ENCODE data around the gene TXNDC2.

The TXNDC2 gene

DNA sequence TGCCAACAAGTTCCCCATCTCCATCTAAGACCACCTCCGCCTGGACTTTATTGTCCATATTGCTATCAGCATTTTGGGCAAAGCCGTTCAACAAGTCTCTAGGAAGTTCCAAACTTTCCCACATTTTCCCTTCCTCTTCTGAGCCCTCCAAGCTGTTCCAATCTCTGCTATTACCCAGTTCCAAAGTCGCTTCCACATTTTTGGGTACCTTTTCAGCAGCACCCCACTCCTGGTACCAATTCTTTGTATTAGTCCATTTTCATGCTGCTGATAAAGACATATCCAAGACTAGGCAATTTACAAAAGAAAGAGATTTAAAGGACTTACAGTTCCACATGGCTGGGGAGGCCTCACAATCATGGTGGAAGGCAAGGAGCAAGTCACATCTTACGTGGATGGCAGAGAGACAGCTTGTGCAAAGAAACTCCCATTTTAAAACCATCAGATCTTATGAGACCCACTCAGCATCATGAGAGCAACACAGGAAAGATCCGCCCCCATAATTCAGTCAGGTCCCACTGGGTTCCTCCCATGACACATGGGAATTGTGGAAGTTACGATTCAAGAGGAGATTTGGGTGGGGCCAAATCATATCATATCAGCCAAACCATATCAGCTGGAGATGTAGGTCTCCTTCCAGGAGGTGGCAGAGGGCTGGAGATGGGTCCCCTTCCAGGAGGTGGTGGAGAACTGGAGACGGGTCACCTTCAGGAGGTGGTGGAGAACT, 19.8 kb upstream of the TXNDC2 start:
- Histone ChIP-seq H3K79me1 (ENCODE audit: low read depth, low read length) (no peaks in the 10 kb centered on the region), H2BK120ac (ENCODE audit: low read depth, low read length) (no peak overlapping the region), H3K9ac (ENCODE audit: low read depth, low read length, poor library complexity) (no peak overlapping the region), H3K23ac (ENCODE audit: low read depth, low read length, poor library complexity) (no peak overlapping the region), H3K18ac (ENCODE audit: low read length) (no peak overlapping the region), H2BK12ac (ENCODE audit: low read length) (no peak overlapping the region), H2BK15ac (ENCODE audit: low read length) (no peak overlapping the region), H3K4me1 (ENCODE audit: control insufficient read depth in 2 of 2, insufficient read depth in 1 of 2, low read depth in 1 of 2, low read length in 2 of 2) (peaks cover 6 to 25% of the 10 kb centered on the region in 2 donors), H2BK5ac (ENCODE audit: low read length) (no peak overlapping the region), H4K8ac (ENCODE audit: low read depth, low read length) (no peak overlapping the region), H3K9me3 (replicated peaks in 1 of 2; ENCODE audit: control insufficient read depth in 2 of 2, insufficient read depth in 1 of 2, low read depth in 1 of 2, low read length in 2 of 2) (peaks cover 6 to 18% of the 10 kb centered on the region in 2 donors), H2AFZ (ENCODE audit: low read length) (no peak overlapping the region), H3K4me3 (ENCODE audit: low read length in 2 of 2) (no peak overlapping the region), H3K27me3 (ENCODE audit: control insufficient read depth in 3 of 3, insufficient read depth in 3 of 3, low read depth in 1 of 3, low read length in 3 of 3) (no peaks in the 10 kb centered on the region), H3K14ac (ENCODE audit: low read length) (no peak overlapping the region), H3K27ac (replicated peaks; ENCODE audit: low read length) (no peak overlapping the region), H2AK5ac (ENCODE audit: low read depth, low read length) (no peak overlapping the region), H3K4me2 (ENCODE audit: insufficient read depth, low read length, poor library complexity, severe bottlenecking) (no peak overlapping the region), H3K4ac (ENCODE audit: low read length) (no peak overlapping the region), H3K36me3 (replicated peaks in 1 of 2; ENCODE audit: control insufficient read depth in 2 of 2, insufficient read depth in 2 of 2, low read length in 2 of 2) (peaks cover 0 to under 1% of the 10 kb centered on the region in 2 donors), H4K91ac (ENCODE audit: low read depth, low read length, poor library complexity) (no peak overlapping the region)
- WGBS, 2 donors (ENCODE audit: extremely low coverage in 2 of 2, insufficient read length in 2 of 2, insufficient replicate concordance in 1 of 2), result no CpG with 5 or more reads among the region's 7 CpGs
- DNase-seq (ENCODE audit: low spot score), result no peak

DNA sequence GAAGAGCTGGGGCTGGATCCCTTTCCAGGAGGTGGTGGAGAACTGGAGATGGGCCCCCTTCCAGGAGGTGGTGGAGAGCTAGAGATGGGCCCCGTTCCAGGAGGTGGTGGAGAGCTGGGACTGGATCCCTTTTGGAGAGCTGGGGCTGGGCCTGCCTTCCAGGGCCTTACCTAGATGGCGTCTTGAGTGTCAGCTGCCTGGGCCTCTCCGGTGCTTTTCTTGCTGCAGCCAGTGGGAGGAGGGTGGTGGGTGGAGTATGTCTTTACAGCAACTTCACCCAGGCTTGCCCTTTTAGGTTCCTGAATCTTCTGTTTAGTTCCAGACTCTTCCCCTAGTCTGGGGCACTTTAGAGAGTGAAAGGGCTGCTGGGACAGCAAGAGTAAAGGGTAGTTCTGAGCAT, 19.1 kb upstream of the TXNDC2 start:
- Histone ChIP-seq H3K4me1 (ENCODE audit: control insufficient read depth in 2 of 2, insufficient read depth in 1 of 2, low read depth in 1 of 2, low read length in 2 of 2) (peaks cover 6 to 27% of the 10 kb centered on the region in 2 donors), H3K36me3 (replicated peaks in 1 of 2; ENCODE audit: control insufficient read depth in 2 of 2, insufficient read depth in 2 of 2, low read length in 2 of 2) (no peaks in the 10 kb centered on the region), H3K27ac (replicated peaks; ENCODE audit: low read length) (no peak overlapping the region), H4K8ac (ENCODE audit: low read depth, low read length) (no peak overlapping the region), H2BK5ac (ENCODE audit: low read length) (no peak overlapping the region), H3K79me1 (ENCODE audit: low read depth, low read length) (no peaks in the 10 kb centered on the region), H3K27me3 (ENCODE audit: control insufficient read depth in 3 of 3, insufficient read depth in 3 of 3, low read depth in 1 of 3, low read length in 3 of 3) (no peaks in the 10 kb centered on the region), H2AK5ac (ENCODE audit: low read depth, low read length) (no peak overlapping the region), H3K9me3 (replicated peaks in 1 of 2; ENCODE audit: control insufficient read depth in 2 of 2, insufficient read depth in 1 of 2, low read depth in 1 of 2, low read length in 2 of 2) (peaks cover 6 to 18% of the 10 kb centered on the region in 2 donors), H3K9ac (ENCODE audit: low read depth, low read length, poor library complexity) (no peak overlapping the region), H4K91ac (ENCODE audit: low read depth, low read length, poor library complexity) (no peak overlapping the region), H3K4me2 (ENCODE audit: insufficient read depth, low read length, poor library complexity, severe bottlenecking) (no peak overlapping the region), H2AFZ (ENCODE audit: low read length) (no peak overlapping the region), H3K4ac (ENCODE audit: low read length) (no peak overlapping the region), H3K4me3 (ENCODE audit: low read length in 2 of 2) (no peak overlapping the region), H3K14ac (ENCODE audit: low read length) (no peak overlapping the region), H3K23ac (ENCODE audit: low read depth, low read length, poor library complexity) (no peak overlapping the region), H2BK12ac (ENCODE audit: low read length) (no peak overlapping the region), H3K18ac (ENCODE audit: low read length) (no peak overlapping the region), H2BK15ac (ENCODE audit: low read length) (no peak overlapping the region), H2BK120ac (ENCODE audit: low read depth, low read length) (no peak overlapping the region)
- WGBS, 2 donors (ENCODE audit: extremely low coverage in 2 of 2, insufficient read length in 2 of 2, insufficient replicate concordance in 1 of 2), result no CpG with 5 or more reads among the region's 3 CpGs
- no peak for DNase-seq (ENCODE audit: low spot score)

DNA sequence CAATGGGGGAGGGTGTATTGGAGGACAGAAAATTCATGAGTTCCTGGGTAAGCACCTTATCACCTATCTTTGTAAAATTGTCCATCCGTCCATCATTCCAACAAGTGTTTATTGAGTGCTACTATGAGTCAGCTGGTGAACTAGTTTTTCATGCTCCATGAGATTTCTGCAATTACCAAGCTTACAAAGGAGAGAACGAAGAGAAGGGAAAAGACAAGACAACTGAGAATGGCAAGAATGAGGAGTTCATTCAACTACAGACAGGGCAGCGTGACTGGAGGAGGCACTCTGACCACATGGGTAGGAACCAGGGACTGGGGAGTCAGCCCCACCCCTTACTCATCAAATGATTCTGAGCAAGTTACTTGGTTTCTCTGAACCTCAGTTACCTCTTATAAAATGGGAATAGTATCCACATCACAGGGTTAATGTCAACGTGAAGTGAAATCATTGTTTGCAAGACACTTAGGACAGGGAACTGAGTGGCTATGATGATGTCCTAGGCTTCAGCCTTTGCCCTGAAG, 18.6 kb upstream of the TXNDC2 start:
- no peak overlapping the region for H3K4me3 ChIP-seq (ENCODE audit: low read length in 2 of 2)
- H2BK5ac ChIP-seq (ENCODE audit: low read length), result no peak overlapping the region
- H3K4ac ChIP-seq (ENCODE audit: low read length), result no peak overlapping the region
- H3K27ac ChIP-seq (replicated peaks; ENCODE audit: low read length), result no peak overlapping the region
- H2AFZ ChIP-seq (ENCODE audit: low read length), result no peak overlapping the region
- no peak overlapping the region for H4K91ac ChIP-seq (ENCODE audit: low read depth, low read length, poor library complexity)
- H2BK12ac ChIP-seq (ENCODE audit: low read length), result no peak overlapping the region
- H3K36me3 ChIP-seq (replicated peaks in 1 of 2; ENCODE audit: control insufficient read depth in 2 of 2, insufficient read depth in 2 of 2, low read length in 2 of 2), result no peaks in the 10 kb centered on the region
- DNase-seq (ENCODE audit: low spot score), result no peak
- no peak overlapping the region for H2BK120ac ChIP-seq (ENCODE audit: low read depth, low read length)
- peaks cover 6 to 18% of the 10 kb centered on the region in 2 donors for H3K9me3 ChIP-seq (replicated peaks in 1 of 2; ENCODE audit: control insufficient read depth in 2 of 2, insufficient read depth in 1 of 2, low read depth in 1 of 2, low read length in 2 of 2)
- no peak overlapping the region for H3K18ac ChIP-seq (ENCODE audit: low read length)
- H3K4me1 ChIP-seq (ENCODE audit: control insufficient read depth in 2 of 2, insufficient read depth in 1 of 2, low read depth in 1 of 2, low read length in 2 of 2), result peaks cover 6 to 25% of the 10 kb centered on the region in 2 donors
- H3K14ac ChIP-seq (ENCODE audit: low read length), result no peak overlapping the region
- no CpG with 5 or more reads among the region's 4 CpGs for WGBS, 2 donors (ENCODE audit: extremely low coverage in 2 of 2, insufficient read length in 2 of 2, insufficient replicate concordance in 1 of 2)
- H3K4me2 ChIP-seq (ENCODE audit: insufficient read depth, low read length, poor library complexity, severe bottlenecking), result no peak overlapping the region
- H3K27me3 ChIP-seq (ENCODE audit: control insufficient read depth in 3 of 3, insufficient read depth in 3 of 3, low read depth in 1 of 3, low read length in 3 of 3), result no peaks in the 10 kb centered on the region
- no peak overlapping the region for H2AK5ac ChIP-seq (ENCODE audit: low read depth, low read length)
- H4K8ac ChIP-seq (ENCODE audit: low read depth, low read length), result no peak overlapping the region
- H3K23ac ChIP-seq (ENCODE audit: low read depth, low read length, poor library complexity), result no peak overlapping the region
- no peaks in the 10 kb centered on the region for H3K79me1 ChIP-seq (ENCODE audit: low read depth, low read length)
- no peak overlapping the region for H3K9ac ChIP-seq (ENCODE audit: low read depth, low read length, poor library complexity)
- H2BK15ac ChIP-seq (ENCODE audit: low read length), result no peak overlapping the region

DNA sequence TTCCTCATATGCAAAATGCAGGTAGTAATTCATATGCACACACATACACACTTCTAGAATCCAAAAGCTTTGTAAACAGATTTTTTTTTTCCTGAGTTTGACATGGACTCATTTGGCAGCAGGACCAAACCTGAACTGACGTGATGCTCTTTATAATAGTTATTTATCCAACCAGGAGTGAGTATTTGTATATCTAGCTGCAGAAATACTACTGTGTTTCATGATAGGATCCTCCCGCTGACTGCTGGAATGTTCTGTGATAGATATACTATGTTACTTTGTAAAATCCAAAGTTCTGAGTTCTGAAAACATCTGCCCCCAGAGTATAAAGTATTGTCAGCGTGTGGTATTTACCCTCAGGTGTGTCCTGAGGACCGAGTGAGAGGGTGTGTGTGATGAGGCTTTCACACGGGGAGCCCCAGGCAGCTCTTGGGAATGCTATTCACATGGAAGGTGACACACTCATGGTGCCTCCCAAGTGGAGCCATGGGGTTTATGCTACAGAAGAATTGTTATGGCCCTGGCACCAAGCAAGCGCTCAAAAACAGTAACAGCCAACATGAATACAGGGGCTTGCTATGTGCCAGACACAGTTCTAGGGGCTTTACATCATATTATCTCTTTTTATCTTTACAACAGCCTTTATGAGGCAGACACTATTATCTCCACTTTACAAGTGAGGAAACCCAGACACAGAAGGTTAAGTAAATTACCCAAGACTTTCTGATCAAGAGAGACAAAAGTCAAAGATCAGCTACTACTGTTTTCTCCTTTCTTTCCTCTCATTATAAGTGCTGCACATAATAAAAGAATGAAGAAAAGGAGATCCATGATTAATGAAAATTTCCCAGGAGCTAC, 16.7 kb upstream of the TXNDC2 start:
- H4K91ac ChIP-seq (ENCODE audit: low read depth, low read length, poor library complexity), result no peak overlapping the region
- H2BK15ac ChIP-seq (ENCODE audit: low read length), result no peak overlapping the region
- no peak overlapping the region for H3K27ac ChIP-seq (replicated peaks; ENCODE audit: low read length)
- no peak overlapping the region for H3K14ac ChIP-seq (ENCODE audit: low read length)
- H3K4ac ChIP-seq (ENCODE audit: low read length), result no peak overlapping the region
- peaks cover 6 to 18% of the 10 kb centered on the region in 2 donors for H3K9me3 ChIP-seq (replicated peaks in 1 of 2; ENCODE audit: control insufficient read depth in 2 of 2, insufficient read depth in 1 of 2, low read depth in 1 of 2, low read length in 2 of 2)
- DNase-seq (ENCODE audit: low spot score), result no peak
- H3K79me1 ChIP-seq (ENCODE audit: low read depth, low read length), result no peaks in the 10 kb centered on the region
- H2AFZ ChIP-seq (ENCODE audit: low read length), result no peak overlapping the region
- no peak overlapping the region for H3K4me3 ChIP-seq (ENCODE audit: low read length in 2 of 2)
- H4K8ac ChIP-seq (ENCODE audit: low read depth, low read length), result no peak overlapping the region
- no peak overlapping the region for H3K23ac ChIP-seq (ENCODE audit: low read depth, low read length, poor library complexity)
- H2BK12ac ChIP-seq (ENCODE audit: low read length), result no peak overlapping the region
- no peaks in the 10 kb centered on the region for H3K27me3 ChIP-seq (ENCODE audit: control insufficient read depth in 3 of 3, insufficient read depth in 3 of 3, low read depth in 1 of 3, low read length in 3 of 3)
- H3K4me2 ChIP-seq (ENCODE audit: insufficient read depth, low read length, poor library complexity, severe bottlenecking), result no peak overlapping the region
- no peak overlapping the region for H3K9ac ChIP-seq (ENCODE audit: low read depth, low read length, poor library complexity)
- no peak overlapping the region for H2BK5ac ChIP-seq (ENCODE audit: low read length)
- no CpG with 5 or more reads among the region's 6 CpGs for WGBS, 2 donors (ENCODE audit: extremely low coverage in 2 of 2, insufficient read length in 2 of 2, insufficient replicate concordance in 1 of 2)
- H3K18ac ChIP-seq (ENCODE audit: low read length), result no peak overlapping the region
- peaks cover 6 to 16% of the 10 kb centered on the region in 2 donors for H3K4me1 ChIP-seq (ENCODE audit: control insufficient read depth in 2 of 2, insufficient read depth in 1 of 2, low read depth in 1 of 2, low read length in 2 of 2)
- H2BK120ac ChIP-seq (ENCODE audit: low read depth, low read length), result no peak overlapping the region
- H3K36me3 ChIP-seq (replicated peaks in 1 of 2; ENCODE audit: control insufficient read depth in 2 of 2, insufficient read depth in 2 of 2, low read length in 2 of 2), result no peaks in the 10 kb centered on the region
- no peak overlapping the region for H2AK5ac ChIP-seq (ENCODE audit: low read depth, low read length)

Measured in neuronal stem cell (in vitro differentiated cells).